Fibroblast of gingiva (primary cell): ENCODE results near the gene RETREG1.
"Not testable (repeated sequence)": the region's sequence is repeated elsewhere in the genome, so short reads cannot be mapped to it uniquely, and the experiment has no call there.

ENCODE experiments used
- DNase-seq: peaks from one replicate; pipeline ENCODE4 v3.0.0-alpha.2; 2011; ENCODE audit warnings: low read depth

RETREG1 gene

DNA sequence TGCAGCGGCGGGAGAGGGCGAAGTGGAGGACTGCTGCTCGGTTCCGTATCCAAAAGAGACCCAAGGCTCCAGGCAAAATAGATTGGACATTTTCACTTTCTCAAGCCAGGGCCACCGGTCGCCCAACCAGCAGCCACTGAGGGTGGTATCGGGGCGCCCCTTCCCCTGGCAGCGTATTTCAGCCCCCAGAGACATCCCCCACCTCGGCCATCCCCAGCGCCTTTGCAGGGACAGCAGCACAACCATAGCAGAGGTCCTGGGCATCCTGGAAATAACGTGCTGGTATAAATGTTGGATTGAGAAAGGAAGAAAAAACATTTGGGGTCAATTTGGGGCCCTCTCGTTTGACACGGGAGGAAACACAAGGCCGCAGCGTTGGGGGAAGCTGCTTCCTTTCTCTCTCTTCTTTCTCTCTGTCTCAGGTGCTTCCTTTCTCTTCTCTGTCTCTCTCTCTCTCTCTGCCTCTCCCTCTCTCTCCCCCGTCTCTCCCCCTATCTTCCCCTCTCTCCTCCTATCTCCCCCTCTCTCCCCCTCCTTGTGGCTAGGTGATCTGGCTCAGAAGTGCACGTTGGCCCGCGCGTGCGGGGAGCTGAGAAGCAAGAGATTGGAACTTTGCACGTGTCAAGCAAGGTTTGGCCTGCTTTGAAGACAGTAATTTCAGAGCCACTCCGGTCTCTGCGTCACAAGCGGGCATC, 624 bp upstream of the RETREG1 start:
- DNase-seq, result no peak

- DNase-seq, result no peak
Observed at GRCh38 chr5:16615741-16616535, 859 bp downstream of the RETREG1 start.

DNA sequence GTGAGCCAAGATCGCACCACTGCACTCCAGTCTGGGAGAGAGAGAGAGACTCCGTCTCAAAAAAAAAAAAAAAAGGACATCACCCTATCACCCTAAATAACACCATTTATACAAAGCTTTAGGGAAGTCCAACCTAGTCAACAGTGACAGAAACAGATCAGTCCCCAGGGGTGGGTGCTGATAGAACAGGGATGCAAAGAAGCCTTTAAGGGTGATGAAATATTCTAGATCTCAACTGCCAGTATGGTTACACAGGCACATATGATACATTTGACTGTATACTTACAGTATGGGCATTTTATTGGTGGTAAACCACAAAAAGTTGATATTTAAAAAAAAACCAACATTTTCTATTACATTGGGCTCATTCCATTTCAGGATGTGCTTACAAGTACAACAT, 4.8 kb downstream of the RETREG1 start:
- DNase-seq, result no peak

DNA sequence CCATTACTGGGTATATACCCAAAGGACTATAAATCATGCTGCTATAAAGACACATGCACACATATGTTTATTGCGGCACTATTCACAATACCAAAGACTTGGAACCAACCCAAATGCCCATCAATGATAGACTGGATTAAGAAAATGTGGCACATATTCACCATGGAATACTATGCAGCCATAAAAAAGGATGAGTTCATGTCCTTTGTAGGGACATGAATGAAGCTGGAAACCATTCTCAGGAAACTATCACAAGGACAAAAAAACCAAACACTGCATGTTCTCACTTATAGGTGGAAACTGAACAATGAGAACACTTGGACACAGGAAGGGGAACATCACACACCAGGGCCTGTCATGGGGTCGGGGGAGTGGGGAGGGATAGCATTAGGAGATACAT, 5.9 kb downstream of the RETREG1 start:
- DNase-seq, result not testable (repeated sequence)

DNA sequence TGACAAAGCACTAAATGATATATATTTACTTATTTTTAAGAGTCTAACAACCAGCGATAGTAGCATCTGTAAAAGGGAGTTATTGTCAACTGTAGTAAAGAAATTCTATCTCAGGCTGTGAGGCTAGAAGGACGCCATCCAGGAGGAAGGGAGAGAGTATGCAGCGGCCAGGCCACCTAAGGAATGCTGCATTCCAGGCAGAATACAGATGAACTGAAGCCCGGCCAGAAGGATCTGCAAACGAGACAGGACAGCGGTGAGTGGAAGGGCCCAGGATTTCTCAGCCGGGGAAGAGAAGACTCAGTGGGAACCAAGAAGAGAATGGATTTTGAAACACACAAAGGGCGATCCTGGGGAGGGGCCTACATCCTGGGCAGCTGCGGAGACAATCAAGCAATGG, 7.4 kb downstream of the RETREG1 start:
- no peak for DNase-seq

DNA sequence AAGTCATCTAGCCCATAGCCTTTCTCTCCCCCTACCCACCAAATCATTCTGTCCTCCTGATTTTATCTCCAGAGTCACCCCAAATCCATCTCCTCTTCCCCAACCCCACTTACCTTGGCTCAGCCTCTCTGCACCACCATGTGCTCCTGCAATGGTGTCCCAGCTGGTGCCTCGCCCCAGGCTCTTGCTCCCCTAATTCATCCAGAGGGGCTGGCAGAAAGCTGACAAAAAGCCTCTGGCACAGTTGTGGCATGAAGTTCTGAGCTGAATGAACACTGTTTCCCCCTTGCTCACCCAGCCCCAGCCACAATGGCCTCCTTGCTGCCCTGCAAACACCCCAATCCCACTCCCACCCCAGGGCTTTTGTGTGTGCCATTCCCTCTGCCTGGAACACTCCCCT, 10.2 kb downstream of the RETREG1 start:
- no peak for DNase-seq

DNA sequence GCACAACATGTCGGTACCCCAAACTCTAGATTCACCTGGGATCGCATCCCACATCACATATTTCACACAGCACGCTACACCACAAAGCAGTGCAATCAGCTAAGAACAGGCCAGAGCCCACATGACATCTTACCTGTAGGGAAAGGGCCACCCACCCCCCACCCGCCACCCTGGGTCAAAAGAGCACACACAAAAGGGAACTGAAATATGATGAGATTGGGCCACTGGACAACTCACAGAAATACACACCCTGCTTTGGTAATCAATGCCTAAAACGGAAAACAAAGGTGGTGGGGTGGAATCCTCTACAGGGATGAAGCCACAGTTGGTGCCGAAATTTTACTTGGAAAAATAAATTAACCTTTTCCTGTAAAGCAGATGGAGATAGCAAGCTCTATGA, 13.1 kb downstream of the RETREG1 start:
- no peak for DNase-seq

DNA sequence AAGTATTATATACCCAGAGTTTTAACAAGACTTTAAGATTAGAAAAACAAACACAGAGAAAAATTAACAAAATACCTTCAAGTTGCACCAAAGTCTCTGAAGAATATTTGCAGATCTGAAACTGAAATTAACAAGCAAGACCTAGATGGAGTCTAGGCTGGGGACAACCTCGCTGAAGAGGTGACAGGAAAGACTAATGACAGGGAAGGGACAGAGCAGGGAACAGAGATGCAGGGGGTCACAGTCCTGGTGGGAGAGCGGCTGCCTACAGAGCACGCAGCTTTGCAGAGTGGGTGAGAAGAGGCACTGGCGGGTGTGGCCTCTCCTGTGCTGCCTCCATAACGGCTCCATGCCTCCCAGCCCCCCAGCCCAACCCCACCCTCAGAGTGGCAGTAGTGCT, 13.5 kb downstream of the RETREG1 start:
- no peak for DNase-seq

GRCh38 chr5:16602182-16602581, 14.6 kb downstream of the RETREG1 start:
- DNase-seq, result no peak

GRCh38 chr5:16600946-16601345, 15.9 kb downstream of the RETREG1 start:
- DNase-seq, result no peak

DNA sequence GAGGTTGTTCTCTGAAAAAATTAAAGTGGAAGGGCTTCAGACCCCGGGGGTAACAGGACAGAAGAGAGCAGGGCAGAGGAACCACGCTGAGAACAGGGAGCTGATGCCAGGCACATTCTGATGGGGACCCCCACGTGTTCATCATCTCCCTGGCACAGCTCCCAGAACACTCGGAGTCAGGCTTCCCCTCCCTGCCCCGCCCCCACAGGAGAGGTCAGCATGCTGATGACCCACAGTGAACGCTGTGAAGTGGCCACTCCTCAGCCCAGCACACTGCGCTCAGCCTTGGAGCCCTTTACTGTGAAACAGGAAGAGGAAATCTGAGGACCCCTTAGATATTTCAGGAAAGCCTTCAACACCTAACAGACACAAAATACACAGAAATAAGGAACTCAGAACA, 16.4 kb downstream of the RETREG1 start:
- no peak for DNase-seq

GRCh38 chr5:16597946-16598694, 18.7 kb downstream of the RETREG1 start:
- no peak for DNase-seq

DNA sequence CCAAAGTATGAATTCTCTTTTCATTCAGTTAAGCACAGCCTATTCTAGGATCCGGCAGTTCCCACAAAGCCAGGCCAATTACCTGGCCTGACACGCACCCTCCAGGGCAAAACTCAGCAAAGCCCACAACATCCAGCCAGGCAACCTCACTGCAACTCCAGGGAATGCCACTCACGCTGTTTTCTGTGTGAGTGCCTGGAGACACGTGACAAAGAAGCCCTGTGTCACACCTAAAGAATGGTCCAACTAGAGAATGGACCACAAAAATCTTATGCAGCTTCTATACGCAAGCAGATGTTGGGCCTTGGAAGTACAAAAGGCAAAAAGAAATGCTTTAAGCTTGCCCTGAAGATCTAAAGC, 20.2 kb downstream of the RETREG1 start:
- DNase-seq, result peak; percentile 36

GRCh38 chr5:16595881-16596580, 20.8 kb downstream of the RETREG1 start:
- DNase-seq, result peak; percentile 36

- no peak for DNase-seq
Observed at GRCh38 chr5:16593628-16594027, 23.2 kb downstream of the RETREG1 start.

GRCh38 chr5:16593013-16593412, 23.8 kb downstream of the RETREG1 start:
- DNase-seq, result peak; percentile 12

- no peak for DNase-seq
Observed at GRCh38 chr5:16592255-16592654, 24.5 kb downstream of the RETREG1 start.

DNA sequence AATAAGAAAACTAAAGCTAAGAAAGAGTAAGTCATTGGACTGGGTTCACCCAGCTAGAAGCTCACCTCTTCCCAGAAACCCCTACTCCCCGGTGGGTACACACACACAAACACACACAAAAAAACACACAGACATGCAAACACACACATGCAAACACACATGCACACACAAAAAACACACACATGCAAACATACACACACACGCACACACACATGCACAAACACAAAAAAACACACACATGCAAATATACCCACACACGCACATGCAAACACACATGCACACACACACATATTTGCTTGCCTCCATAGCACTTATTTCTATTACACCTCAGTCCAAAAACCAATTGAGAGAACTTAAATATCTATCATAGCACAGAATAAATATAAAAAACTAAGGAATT, 26.1 kb downstream of the RETREG1 start:
- no peak for DNase-seq

DNA sequence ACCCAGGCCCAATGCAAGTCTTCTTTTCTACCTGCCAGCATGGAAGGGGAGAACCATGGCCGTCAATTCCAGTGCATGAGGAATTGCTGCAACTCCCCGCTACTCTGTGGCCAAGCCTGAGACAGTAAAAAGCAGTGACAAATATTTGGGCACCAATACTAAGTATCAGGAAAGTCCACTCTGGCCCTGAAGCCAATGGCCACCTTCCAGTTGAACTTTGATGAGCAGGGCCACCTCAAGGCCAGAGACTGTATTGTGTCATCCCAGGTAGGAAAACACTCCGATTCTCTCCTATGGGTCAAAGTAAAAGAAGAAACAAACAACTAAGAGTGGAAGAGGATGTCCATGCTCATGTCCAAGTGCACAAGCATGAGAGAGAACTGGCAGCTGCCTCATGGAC, 27.1 kb downstream of the RETREG1 start:
- DNase-seq, result no peak

DNA sequence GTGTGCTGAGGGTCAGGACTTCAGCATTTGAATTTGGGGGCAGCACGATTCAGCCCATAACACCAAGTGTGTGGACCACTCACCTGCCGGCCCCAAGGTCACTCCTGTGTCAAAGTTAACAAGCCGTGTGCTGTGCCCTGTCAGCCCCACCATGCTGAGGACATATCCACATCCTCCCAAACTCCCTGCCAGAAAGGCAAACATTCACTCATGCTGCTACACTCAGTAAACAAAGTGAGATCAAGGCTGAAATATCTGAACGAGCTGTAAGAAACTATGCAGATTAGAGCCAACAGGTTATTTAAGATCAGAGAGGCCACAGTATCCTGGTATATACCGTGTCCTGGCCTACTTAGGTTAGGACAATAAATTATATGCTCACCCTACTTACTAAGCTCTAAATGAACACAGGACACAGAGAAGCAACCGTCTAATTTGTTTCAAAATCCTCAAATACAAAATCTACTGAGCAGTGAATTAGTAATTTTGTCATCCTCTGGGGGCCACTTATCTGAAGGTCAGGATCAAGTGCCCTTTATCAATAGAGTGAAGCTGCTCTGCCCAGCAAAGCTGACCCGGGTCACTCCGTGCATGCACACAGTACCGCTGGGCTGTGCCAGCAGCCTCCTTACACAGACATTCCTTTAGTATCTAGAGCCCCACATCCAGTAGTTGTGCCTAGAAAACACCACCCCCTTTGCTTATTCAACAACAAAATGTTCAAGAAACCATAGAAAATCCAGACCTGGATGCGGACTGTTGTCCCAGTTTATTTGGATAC, 28.2 kb downstream of the RETREG1 start:
- no peak for DNase-seq

- peak; percentile 8 for DNase-seq
Observed at GRCh38 chr5:16586556-16586955, 30.2 kb downstream of the RETREG1 start.
